ENCODE measurements around the gene DOK7.

GRCh38 chr4:3422808-3423297 is 40.3 kb upstream of the DOK7 start:
- no peak for TF ChIP-seq CTCF (IDR thresholded peaks at IDR 0.05)
- no peak for TF ChIP-seq POLR2A (IDR thresholded peaks at IDR 0.05)
